Fibroblast of peridontal ligament (primary cell): ENCODE measurements around the gene C2orf92.

Source experiments
- DNase-seq: peaks from one replicate; pipeline ENCODE4 v3.0.0-alpha.2; 2010; ENCODE audit errors: extremely low read depth

C2orf92 gene

DNA sequence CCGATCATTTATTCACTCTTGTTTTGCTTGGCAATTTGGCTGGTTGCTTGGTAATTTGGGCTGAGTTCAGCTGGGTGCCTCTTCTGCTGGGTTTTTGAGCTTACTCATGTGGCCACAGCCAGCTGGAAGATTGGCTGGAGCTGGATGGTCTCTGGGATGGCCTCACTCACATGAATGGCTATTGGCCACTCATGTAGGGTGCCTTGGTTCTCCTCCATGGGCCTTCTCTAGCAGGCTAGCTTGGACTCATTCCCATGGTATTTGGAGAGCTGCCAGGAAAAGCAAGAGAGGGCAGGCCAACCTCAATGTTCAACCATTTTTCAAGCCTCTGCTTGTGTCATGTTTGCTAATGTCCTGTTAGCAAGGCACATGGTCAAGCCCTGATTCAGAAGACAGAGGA is 60.7 kb downstream of the C2orf92 start:
- no peak for DNase-seq

DNA sequence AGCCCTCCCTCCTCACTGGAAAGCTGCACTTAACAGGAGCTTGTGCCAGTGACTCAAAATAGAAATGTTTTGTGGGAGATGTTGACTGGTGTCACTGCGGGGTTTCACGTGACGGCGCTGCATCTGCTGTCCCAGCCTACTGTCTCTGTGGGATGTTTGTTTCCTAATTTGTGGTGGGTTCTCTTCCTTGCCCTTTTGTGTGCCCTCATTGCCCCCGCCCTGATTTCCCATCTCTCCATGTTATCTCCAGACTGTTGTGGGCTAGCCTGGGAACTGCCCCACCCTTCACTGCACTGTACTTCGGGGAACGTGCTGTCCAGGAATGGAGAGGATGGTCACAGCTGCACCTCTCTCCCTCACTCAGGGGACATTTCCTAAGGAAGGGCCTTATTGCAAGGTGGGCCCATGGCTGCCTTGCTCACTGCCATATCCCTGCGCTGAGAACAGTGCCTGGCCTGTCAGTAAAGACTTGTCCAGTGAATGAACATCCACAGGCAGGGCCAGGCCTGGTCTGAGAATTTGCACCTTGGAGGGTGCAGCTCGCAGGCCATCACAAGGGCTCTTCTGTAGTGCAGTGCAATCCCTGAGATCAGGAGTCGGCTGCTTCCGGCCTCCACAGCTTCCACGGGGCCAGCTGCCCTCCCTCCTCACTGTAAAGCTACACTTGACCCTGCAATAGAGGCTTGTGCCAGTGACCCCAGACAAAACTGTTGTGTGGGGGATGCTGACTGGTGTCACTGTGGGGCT is 61.9 kb downstream of the C2orf92 start:
- no peak for DNase-seq

GRCh38 chr2:97732436-97733340 is 63.2 kb downstream of the C2orf92 start:
- no peak for DNase-seq

GRCh38 chr2:97733341-97734035 is 64.0 kb downstream of the C2orf92 start:
- no peak for DNase-seq

DNA sequence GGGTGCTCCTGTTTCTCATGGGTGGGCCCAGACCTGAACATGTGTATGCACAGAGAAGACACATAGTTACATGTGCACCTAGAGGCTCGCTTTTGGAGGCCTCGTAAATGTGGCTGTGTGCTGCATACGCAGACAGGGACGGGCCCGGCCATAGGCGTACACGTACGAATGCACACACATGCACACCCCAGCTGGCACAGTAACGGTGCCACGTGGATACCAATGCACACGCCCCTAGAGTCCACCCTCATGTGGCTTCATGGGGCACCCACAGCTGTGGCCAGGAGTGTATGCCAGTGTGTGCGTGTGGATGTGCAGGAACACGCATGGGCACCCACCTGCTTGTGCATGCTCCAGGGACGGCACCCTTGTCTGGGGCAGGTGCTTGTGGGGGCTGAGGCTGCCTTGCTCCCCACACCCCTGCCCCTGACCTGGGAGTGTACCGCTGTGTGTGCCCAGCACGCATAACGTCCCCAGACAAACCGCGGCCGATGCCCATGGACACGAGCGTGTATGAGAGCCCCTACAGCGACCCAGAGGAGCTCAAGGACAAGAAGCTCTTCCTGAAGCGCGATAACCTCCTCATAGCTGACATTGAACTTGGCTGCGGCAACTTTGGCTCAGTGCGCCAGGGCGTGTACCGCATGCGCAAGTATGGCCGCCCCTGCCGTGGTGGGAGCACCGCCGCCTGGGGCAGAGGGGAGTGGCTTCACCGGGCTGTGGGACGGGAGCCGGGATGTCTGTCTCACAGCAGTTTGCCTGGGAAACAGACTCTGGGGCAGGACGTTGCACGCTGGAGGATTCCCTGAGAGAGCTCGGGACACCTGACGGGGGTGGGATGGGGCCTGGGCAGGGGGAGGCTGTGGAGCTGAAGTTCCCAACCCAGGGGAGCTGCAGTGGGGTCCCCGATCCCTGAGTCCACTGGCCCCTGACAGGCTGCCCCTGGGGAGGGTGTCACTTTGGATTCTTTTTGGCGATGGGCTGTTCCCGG is 64.8 kb downstream of the C2orf92 start:
- DNase-seq = no peak

GRCh38 chr2:97735161-97735561 is 65.6 kb downstream of the C2orf92 start:
- DNase-seq = no peak

DNA sequence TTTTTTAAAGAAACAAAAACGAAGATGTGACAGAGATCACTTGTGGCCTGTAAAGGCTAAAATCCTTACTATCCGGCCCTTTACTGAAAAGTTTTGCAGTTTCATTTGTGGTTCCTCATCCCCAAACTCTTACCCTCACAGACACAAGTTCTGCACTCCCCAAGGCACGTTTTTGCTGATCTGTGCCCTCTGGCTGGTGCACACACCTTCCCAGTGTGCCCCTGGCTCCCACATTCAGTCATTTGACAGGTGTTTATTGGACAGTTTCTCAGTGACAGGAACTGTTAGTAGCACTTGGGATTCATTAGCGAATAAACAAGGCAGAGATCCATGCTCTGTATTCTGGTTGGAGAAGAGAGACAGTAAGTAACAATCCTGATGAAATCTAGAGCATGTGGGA is 66.7 kb downstream of the C2orf92 start:
- DNase-seq = no peak

- DNase-seq = no peak
Measured at GRCh38 chr2:97736608-97737330, 67.3 kb downstream of the C2orf92 start.

DNA sequence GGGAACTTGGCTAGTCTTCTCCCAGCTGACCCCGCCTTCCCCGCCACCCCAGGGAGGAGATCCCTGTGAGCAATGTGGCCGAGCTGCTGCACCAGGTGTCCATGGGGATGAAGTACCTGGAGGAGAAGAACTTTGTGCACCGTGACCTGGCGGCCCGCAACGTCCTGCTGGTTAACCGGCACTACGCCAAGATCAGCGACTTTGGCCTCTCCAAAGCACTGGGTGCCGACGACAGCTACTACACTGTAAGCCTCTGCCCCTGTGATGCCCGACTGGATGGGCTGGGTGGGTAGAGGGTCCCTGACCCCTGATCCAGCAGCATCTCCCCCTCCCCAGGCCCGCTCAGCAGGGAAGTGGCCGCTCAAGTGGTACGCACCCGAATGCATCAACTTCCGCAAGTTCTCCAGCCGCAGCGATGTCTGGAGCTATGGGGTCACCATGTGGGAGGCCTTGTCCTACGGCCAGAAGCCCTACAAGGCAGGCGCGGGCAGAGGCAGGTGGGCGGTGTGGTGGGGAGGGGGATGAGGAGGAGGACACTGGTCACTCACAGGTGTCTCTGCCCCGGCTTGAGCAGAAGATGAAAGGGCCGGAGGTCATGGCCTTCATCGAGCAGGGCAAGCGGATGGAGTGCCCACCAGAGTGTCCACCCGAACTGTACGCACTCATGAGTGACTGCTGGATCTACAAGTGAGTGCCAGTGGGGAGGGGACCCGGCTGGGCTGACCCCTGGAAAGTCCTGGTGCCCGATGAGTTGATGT is 68.1 kb downstream of the C2orf92 start:
- no peak for DNase-seq

- DNase-seq = no peak
Measured at GRCh38 chr2:97738179-97739019, 68.9 kb downstream of the C2orf92 start.

DNA sequence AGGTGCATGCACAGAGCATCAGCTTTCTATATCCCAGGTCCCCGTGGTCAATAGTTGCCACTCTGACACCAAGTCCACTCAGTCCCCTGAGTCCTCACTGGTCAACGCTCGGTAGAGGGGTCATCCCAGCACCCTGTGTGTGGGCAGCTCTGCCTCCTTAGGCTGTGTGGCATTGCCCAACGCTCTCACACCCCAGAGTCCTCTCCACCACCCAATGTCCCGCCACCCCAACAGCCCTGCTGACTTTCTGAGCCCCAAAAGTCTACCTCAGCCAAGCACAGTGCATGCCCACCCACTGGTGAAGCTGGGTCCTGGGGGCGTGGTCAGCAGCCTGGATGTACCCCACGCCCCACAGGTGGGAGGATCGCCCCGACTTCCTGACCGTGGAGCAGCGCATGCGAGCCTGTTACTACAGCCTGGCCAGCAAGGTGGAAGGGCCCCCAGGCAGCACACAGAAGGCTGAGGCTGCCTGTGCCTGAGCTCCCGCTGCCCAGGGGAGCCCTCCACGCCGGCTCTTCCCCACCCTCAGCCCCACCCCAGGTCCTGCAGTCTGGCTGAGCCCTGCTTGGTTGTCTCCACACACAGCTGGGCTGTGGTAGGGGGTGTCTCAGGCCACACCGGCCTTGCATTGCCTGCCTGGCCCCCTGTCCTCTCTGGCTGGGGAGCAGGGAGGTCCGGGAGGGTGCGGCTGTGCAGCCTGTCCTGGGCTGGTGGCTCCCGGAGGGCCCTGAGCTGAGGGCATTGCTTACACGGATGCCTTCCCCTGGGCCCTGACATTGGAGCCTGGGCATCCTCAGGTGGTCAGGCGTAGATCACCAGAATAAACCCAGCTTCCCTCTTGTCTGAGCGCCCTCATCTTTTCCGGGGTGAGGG is 69.7 kb downstream of the C2orf92 start:
- DNase-seq = no peak

DNA sequence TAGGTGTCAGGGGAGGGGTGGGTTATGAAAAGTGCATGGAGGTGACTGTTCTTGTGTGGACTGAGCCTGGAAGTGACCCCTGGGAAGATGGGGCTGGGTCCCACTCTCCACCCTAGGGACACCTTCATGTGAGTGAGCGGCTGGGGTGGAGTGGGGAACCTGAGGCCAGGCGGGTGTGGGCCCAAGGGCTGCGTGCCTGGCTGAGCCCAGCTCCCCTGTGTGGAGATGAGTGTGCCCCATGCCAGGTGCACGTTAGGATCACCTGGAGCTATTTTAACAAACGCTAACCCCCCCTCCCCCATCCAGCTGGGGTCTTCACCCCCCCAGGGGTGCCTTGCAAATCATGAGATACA is 70.4 kb downstream of the C2orf92 start:
- DNase-seq = no peak

DNA sequence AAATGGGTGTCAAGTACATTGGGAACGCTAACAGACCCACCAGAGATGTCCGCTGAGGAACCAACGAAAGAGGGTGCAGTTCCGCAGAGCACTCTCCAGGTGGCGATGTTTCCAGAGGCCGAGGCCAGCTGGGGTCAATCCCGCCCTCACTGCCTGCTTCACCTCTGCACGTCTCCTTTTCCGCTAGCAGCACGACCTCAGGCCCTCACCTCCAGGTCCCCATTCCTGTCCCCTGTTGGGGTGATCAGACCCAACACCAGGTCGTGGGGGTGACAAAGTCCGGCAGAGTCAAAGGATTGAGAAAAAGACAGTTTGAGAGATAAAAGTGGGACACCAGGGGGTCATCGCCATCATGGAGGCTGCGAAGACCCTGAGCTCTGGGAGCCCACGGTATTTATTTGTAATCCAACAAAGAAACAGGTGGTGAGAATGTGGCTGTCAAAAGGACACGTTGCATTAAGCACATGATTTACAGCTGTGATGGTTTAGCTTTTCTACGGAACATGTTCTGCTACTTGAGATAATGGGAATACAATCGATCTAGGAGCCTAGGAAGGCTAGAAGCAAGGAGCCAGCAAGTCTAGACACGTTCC is 71.2 kb downstream of the C2orf92 start:
- peak; percentile 21 for DNase-seq

- DNase-seq = no peak
Measured at GRCh38 chr2:97741251-97741650, 71.7 kb downstream of the C2orf92 start.

DNA sequence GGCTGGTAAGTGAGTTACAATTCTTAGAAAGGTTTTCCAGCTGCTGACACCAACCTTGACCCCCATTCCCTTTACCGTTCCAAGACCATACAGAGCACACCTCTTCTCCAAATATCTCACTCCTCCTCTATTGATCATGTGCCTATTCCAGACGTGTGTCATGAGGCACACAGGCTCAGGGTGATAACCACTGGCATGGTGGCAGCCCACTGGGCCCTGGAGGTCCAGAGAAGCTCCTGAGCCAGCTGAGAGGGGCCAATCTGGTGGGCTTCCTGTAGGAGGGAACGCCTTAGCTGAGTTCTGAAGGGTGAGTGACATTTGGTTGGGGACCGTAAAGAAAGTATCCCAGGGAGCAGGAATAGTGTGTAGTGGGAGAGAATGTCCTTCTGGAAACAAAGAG is 72.2 kb downstream of the C2orf92 start:
- DNase-seq = no peak

DNA sequence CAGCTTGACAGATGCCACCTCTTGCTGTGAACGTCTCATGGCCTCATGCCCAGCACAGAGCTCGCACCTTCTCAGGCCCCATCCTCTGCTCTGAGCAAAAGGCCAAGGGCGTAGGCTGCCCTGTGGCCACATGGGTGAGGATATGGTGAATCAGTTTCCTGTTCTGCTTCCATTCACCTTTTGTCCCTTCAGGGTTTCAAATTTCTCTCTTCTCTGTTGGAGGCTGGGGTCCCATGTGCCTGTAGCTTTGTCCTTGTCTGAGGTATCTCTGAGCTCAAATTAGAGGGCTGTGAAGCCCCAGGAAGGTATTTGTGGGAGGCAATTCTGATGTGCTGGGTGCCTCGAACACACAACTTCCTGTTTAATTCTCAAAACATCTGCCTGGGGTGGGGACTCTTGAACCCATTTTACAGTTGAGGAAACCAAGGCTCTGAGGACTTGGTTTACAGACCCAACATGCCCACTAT is 72.9 kb downstream of the C2orf92 start:
- DNase-seq = no peak

GRCh38 chr2:97743913-97744312 is 74.4 kb downstream of the C2orf92 start:
- no peak for DNase-seq
